Erythroblast (primary cell): ENCODE results near the gene SPATA20.

ENCODE experiments used
- GATA1 ChIP-seq: IDR thresholded peaks from 2 replicates; pipeline ENCODE4 v1.6.1; 2011; ENCODE audit warnings: low read depth, mild to moderate bottlenecking, control low read depth, low read length, moderate library complexity
- POLR2A ChIP-seq: IDR thresholded peaks from 2 replicates; pipeline ENCODE4 v1.6.1; 2011; ENCODE audit warnings: mild to moderate bottlenecking, low read length

- TF ChIP-seq POLR2A: no peak
- no peak for TF ChIP-seq GATA1
These were observed 12.1 kb downstream of the SPATA20 start for GRCh38 chr17:50558941-50559614.
